HepG2 (cell line): Measurements from ENCODE around the gene ZNF19. TPM values are rescaled to one million over a fixed set of nuclear protein-coding genes. Genes with fewer than 3 reads are reported as not detected.
A peak's percentile ranks its signal among the peaks of the same experiment; 100 is the strongest.

ENCODE experiments used
- AKNA ChIP-seq: sonication (generic); formaldehyde crosslinking; IDR thresholded peaks from 2 replicates; pipeline ENCODE4 v1.4.0; 2020; ENCODE audit warnings: missing genetic modification reagents, borderline replicate concordance
- ARHGAP35 ChIP-seq: sonication (generic); formaldehyde crosslinking; IDR thresholded peaks from 2 replicates; pipeline ENCODE4 v1.9.0; 2022; ENCODE audit warnings: mild to moderate bottlenecking, inconsistent platforms, moderate library complexity, missing genetic modification reagents, borderline replicate concordance
- CSRNP2 ChIP-seq: sonication (generic); formaldehyde crosslinking; conservative IDR thresholded peaks from 2 replicates; pipeline ENCODE4 v1.8.0; 2022; ENCODE audit warnings: low read depth, missing genetic modification reagents
- DR1 ChIP-seq: sonication (generic); formaldehyde crosslinking; IDR thresholded peaks from 2 replicates; pipeline ENCODE4 v1.8.0; 2021; ENCODE audit warnings: mild to moderate bottlenecking, missing genetic modification reagents, inconsistent platforms
- FOSL2 ChIP-seq: sonication (generic); formaldehyde crosslinking; IDR thresholded peaks from 2 replicates; pipeline ENCODE4 v1.4.0; 2020; ENCODE audit warnings: missing genetic modification reagents
- FOXO4 ChIP-seq: sonication (generic); formaldehyde crosslinking; conservative IDR thresholded peaks from 2 replicates; pipeline ENCODE4 v1.8.1; 2023; ENCODE audit warnings: missing genetic modification reagents
- KLF16 ChIP-seq, 2 experiments: sonication (generic) in 1 of 2; formaldehyde crosslinking in 1 of 2; IDR thresholded peaks; 2 replicates each; pipeline versions ENCODE4 v1.6.1 to v1.8.0; 2016 to 2023; ENCODE audit warnings: missing genetic modification reagents in 2 of 2, missing compliant biosample characterization in 1 of 2
- MIER2 ChIP-seq: IDR thresholded peaks from 2 replicates; pipeline ENCODE4 v1.6.1; 2016; ENCODE audit warnings: missing biosample characterization, missing genetic modification reagents
- MTA1 ChIP-seq: sonication (generic); formaldehyde crosslinking; IDR thresholded peaks from 2 replicates; pipeline ENCODE4 v1.4.0; 2020; ENCODE audit warnings: missing genetic modification reagents, mild to moderate bottlenecking, borderline replicate concordance
- NPAS2 ChIP-seq: sonication (generic); formaldehyde crosslinking; IDR thresholded peaks from 2 replicates; pipeline ENCODE4 v1.8.0; 2022; ENCODE audit warnings: mild to moderate bottlenecking, missing genetic modification reagents, borderline replicate concordance
- NR2F6 ChIP-seq, 2 experiments: IDR thresholded peaks; 2 replicates each; pipeline ENCODE4 v1.6.1; 2016; ENCODE audit warnings: antibody characterized with exemption in 1 of 2, mild to moderate bottlenecking in 1 of 2
- ZBTB39 ChIP-seq: sonication (generic); formaldehyde crosslinking; IDR thresholded peaks from 2 replicates; pipeline ENCODE4 v1.5.0; 2020; ENCODE audit warnings: missing genetic modification reagents
- ZFP90 ChIP-seq: sonication (generic); formaldehyde crosslinking; IDR thresholded peaks from 2 replicates; pipeline ENCODE4 v1.8.0; 2022; ENCODE audit warnings: missing genetic modification reagents, mild to moderate bottlenecking, inconsistent platforms, borderline replicate concordance
- ZFY ChIP-seq: sonication (generic); formaldehyde crosslinking; IDR thresholded peaks from 2 replicates; pipeline ENCODE4 v1.4.0; 2020; ENCODE audit warnings: missing genetic modification reagents
- ZNF557 ChIP-seq: sonication (generic); formaldehyde crosslinking; IDR thresholded peaks from 2 replicates; pipeline ENCODE4 v1.4.0; 2020; ENCODE audit warnings: missing genetic modification reagents
- ZNF570 ChIP-seq: sonication (generic); formaldehyde crosslinking; IDR thresholded peaks from 2 replicates; pipeline ENCODE4 v1.4.0; 2020; ENCODE audit warnings: mild to moderate bottlenecking, missing genetic modification reagents, borderline replicate concordance
- ZNF841 ChIP-seq: sonication (generic); formaldehyde crosslinking; IDR thresholded peaks from 2 replicates; pipeline ENCODE4 v1.8.1; 2023; ENCODE audit warnings: missing genetic modification reagents, borderline replicate concordance
- ZSCAN9 ChIP-seq: IDR thresholded peaks from 2 replicates; pipeline ENCODE4 v1.6.1; 2016; ENCODE audit warnings: borderline replicate concordance
- polyA plus RNA-seq, 8 experiments: library from polyadenylated mRNA; depleted of rRNA in 3 of 8; stranded (reverse) in 7 of 8; unstranded in 1 of 8; fragments of >200 nt; fragmentation: Illumina TruSeq in 4 of 8; extraction: Trizol in 4 of 8; gene quantifications; 2 replicates each; pipeline versions ENCODE4 v1.2.1 to v1.2.3, GENCODE V29; 2011 to 2016; ENCODE audit warnings: low read depth in 4 of 8, missing spikeins in 1 of 8, mixed read lengths in 1 of 8; ENCODE audit not compliant: insufficient read depth in 1 of 8
- total RNA-seq, 5 experiments: library from RNA; depleted of rRNA; stranded (reverse); fragments of >200 nt; fragmentation: Illumina TruSeq; extraction: Trizol; gene quantifications; 2 replicates each; pipeline ENCODE4 v1.2.3, GENCODE V29; 2016; ENCODE audit warnings: low read depth in 1 of 5

ZNF19 gene
- total and polyA plus RNA-seq, 2 of the 13 experiments (the other 11 are each of a cell fraction or from before 2014, with no cell fraction given): 3.2 to 5.8 TPM

GRCh38 chr16:71426069-71426879, 62.9 kb downstream of the ZNF19 start (continued):
- TF ChIP-seq ZNF570 (CRISPR knock-in tag): 0 out of 2 replicates have a peak, but pooled peaks have one; percentile 35
- TF ChIP-seq KLF16 (CRISPR knock-in tag; IDR thresholded peaks at IDR 0.05): peak in 1 of 2 experiments; percentile 98; a peak in 2 of 4 replicates
- peak; percentile 92 for TF ChIP-seq ARHGAP35
- peak; percentile 80; the same call in 1 of the 2 replicates for TF ChIP-seq DR1 (CRISPR knock-in tag)
- TF ChIP-seq ZFP90 (CRISPR knock-in tag): peak; percentile 99
- peak; percentile 97 for TF ChIP-seq ZSCAN9 (CRISPR knock-in tag)
- TF ChIP-seq NPAS2 (CRISPR knock-in tag): no peak
- peak; percentile 55; the same call in 1 of the 2 replicates for TF ChIP-seq AKNA (CRISPR knock-in tag)
- TF ChIP-seq MIER2: peak; percentile 88
- peak; percentile 90 for TF ChIP-seq ZFY
- no peak for TF ChIP-seq ZNF841 (CRISPR knock-in tag)
- peak; percentile 95 for TF ChIP-seq MTA1
- TF ChIP-seq CSRNP2 (CRISPR knock-in tag): no peak
- peak; percentile 83 for TF ChIP-seq FOSL2 (CRISPR knock-in tag)
- peak; percentile 100 for TF ChIP-seq ZBTB39 (CRISPR knock-in tag)
- TF ChIP-seq ZNF557 (CRISPR knock-in tag): peak; percentile 74; the same call in 1 of the 2 replicates
- TF ChIP-seq NR2F6 (IDR thresholded peaks at IDR 0.05): peak; percentile 79
- peak; percentile 86; the same call in 1 of the 2 replicates for TF ChIP-seq NR2F6 (CRISPR knock-in tag; IDR thresholded peaks at IDR 0.05)
- no peak for TF ChIP-seq FOXO4 (CRISPR knock-in tag)
